ENCODE measurements around the gene PWWP2B. TPM values are rescaled to one million over a fixed set of nuclear protein-coding genes. Genes with fewer than 3 reads are reported as not detected.

PWWP2B gene
- total RNA-seq, 1 experiment from 2014 or later: 12.2 TPM

DNA sequence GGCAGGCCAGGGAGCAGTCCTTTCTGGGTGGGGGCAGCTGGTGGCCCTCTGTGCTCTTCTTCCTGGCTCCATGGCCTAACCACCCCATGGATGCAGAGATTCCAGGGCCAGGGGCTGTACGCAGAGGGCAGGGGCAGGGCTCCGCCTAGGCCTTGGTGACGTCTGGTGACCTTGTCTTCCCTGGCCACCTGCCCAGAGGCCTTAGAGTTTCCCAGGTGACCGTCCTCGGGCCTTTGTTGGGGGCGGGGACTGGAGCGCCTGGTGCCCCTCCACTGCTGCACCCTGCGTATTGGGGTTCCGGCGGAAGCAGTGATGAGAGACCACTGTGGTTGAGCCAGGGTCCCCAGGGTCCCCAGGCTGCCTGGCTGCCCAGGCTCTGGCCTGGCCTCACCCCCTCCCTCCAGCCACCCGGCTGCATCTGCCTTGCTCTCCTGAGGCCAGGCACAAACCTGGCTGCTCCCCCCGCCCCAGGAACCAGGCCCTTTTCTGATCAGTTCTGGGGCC, 10.3 kb downstream of the PWWP2B start (continued):
- TF ChIP-seq, protein P1, sequence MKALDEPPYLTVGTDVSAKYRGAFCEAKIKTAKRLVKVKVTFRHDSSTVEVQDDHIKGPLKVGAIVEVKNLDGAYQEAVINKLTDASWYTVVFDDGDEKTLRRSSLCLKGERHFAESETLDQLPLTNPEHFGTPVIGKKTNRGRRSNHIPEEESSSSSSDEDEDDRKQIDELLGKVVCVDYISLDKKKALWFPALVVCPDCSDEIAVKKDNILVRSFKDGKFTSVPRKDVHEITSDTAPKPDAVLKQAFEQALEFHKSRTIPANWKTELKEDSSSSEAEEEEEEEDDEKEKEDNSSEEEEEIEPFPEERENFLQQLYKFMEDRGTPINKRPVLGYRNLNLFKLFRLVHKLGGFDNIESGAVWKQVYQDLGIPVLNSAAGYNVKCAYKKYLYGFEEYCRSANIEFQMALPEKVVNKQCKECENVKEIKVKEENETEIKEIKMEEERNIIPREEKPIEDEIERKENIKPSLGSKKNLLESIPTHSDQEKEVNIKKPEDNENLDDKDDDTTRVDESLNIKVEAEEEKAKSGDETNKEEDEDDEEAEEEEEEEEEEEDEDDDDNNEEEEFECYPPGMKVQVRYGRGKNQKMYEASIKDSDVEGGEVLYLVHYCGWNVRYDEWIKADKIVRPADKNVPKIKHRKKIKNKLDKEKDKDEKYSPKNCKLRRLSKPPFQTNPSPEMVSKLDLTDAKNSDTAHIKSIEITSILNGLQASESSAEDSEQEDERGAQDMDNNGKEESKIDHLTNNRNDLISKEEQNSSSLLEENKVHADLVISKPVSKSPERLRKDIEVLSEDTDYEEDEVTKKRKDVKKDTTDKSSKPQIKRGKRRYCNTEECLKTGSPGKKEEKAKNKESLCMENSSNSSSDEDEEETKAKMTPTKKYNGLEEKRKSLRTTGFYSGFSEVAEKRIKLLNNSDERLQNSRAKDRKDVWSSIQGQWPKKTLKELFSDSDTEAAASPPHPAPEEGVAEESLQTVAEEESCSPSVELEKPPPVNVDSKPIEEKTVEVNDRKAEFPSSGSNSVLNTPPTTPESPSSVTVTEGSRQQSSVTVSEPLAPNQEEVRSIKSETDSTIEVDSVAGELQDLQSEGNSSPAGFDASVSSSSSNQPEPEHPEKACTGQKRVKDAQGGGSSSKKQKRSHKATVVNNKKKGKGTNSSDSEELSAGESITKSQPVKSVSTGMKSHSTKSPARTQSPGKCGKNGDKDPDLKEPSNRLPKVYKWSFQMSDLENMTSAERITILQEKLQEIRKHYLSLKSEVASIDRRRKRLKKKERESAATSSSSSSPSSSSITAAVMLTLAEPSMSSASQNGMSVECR (CRISPR knock-in tag; IDR thresholded peaks at IDR 0.05; ENCODE audit: borderline replicate concordance): no peak
- no peak for TF ChIP-seq ZNF219 (CRISPR knock-in tag; IDR thresholded peaks at IDR 0.05; ENCODE audit: borderline replicate concordance)

DNA sequence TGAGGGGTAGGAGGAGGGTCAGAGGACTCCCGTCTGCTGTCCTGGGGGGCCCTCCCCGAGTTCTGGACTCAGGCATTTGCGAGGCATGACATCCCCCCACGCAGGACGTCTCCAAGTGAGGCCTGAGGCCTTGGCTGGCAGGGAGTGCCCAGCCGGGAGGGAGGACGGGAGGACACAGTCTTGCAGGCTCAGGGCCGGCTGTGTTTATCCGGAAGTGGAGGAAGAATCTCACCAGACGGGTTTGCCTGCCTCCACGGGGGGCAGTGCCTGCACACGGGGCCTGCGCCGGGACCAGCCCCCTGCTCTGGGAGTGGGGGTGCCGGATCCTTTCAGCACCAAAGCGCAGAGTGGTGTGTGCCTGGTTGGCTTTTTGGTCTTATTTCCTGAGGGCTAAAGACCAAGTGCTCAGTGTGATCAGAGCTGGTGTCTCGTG, 10.9 kb downstream of the PWWP2B start:
- H3K4me1 Mint-ChIP-seq: peaks cover 50% of the 10 kb centered on the region
- TF ChIP-seq, protein P2, sequence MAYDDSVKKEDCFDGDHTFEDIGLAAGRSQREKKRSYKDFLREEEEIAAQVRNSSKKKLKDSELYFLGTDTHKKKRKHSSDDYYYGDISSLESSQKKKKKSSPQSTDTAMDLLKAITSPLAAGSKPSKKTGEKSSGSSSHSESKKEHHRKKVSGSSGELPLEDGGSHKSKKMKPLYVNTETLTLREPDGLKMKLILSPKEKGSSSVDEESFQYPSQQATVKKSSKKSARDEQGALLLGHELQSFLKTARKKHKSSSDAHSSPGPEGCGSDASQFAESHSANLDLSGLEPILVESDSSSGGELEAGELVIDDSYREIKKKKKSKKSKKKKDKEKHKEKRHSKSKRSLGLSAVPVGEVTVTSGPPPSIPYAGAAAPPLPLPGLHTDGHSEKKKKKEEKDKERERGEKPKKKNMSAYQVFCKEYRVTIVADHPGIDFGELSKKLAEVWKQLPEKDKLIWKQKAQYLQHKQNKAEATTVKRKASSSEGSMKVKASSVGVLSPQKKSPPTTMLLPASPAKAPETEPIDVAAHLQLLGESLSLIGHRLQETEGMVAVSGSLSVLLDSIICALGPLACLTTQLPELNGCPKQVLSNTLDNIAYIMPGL (CRISPR knock-in tag; IDR thresholded peaks at IDR 0.05): peak; percentile 77; the same call in 1 of the 2 replicates
- TF ChIP-seq FOXP1 (CRISPR knock-in tag; IDR thresholded peaks at IDR 0.05; ENCODE audit: borderline replicate concordance): 0 out of 2 replicates have a peak, but pooled peaks have one; percentile 52
- TF ChIP-seq, protein P3, sequence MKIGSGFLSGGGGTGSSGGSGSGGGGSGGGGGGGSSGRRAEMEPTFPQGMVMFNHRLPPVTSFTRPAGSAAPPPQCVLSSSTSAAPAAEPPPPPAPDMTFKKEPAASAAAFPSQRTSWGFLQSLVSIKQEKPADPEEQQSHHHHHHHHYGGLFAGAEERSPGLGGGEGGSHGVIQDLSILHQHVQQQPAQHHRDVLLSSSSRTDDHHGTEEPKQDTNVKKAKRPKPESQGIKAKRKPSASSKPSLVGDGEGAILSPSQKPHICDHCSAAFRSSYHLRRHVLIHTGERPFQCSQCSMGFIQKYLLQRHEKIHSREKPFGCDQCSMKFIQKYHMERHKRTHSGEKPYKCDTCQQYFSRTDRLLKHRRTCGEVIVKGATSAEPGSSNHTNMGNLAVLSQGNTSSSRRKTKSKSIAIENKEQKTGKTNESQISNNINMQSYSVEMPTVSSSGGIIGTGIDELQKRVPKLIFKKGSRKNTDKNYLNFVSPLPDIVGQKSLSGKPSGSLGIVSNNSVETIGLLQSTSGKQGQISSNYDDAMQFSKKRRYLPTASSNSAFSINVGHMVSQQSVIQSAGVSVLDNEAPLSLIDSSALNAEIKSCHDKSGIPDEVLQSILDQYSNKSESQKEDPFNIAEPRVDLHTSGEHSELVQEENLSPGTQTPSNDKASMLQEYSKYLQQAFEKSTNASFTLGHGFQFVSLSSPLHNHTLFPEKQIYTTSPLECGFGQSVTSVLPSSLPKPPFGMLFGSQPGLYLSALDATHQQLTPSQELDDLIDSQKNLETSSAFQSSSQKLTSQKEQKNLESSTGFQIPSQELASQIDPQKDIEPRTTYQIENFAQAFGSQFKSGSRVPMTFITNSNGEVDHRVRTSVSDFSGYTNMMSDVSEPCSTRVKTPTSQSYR (CRISPR knock-in tag; IDR thresholded peaks at IDR 0.05): peak; percentile 83; the same call in 1 of the 2 replicates
- no peak for TF ChIP-seq SMAD3 (CRISPR knock-in tag; IDR thresholded peaks at IDR 0.05; ENCODE audit: borderline replicate concordance)
- TF ChIP-seq PRRX2 (CRISPR knock-in tag; IDR thresholded peaks at IDR 0.05): 0 out of 2 replicates have a peak, but pooled peaks have one; percentile 13
- TF ChIP-seq ZNF423 (CRISPR knock-in tag; IDR thresholded peaks at IDR 0.05): peak; percentile 80
- TF ChIP-seq, protein P1 (CRISPR knock-in tag; IDR thresholded peaks at IDR 0.05; ENCODE audit: borderline replicate concordance): no peak; the same call in 1 of the 2 replicates
- peak; percentile 53; the same call in 1 of the 2 replicates for TF ChIP-seq MYBL2 (CRISPR knock-in tag; IDR thresholded peaks at IDR 0.05)
- TF ChIP-seq, protein P4, sequence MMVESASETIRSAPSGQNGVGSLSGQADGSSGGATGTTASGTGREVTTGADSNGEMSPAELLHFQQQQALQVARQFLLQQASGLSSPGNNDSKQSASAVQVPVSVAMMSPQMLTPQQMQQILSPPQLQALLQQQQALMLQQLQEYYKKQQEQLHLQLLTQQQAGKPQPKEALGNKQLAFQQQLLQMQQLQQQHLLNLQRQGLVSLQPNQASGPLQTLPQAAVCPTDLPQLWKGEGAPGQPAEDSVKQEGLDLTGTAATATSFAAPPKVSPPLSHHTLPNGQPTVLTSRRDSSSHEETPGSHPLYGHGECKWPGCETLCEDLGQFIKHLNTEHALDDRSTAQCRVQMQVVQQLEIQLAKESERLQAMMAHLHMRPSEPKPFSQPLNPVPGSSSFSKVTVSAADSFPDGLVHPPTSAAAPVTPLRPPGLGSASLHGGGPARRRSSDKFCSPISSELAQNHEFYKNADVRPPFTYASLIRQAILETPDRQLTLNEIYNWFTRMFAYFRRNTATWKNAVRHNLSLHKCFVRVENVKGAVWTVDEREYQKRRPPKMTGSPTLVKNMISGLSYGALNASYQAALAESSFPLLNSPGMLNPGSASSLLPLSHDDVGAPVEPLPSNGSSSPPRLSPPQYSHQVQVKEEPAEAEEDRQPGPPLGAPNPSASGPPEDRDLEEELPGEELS (CRISPR knock-in tag; IDR thresholded peaks at IDR 0.05): peak; percentile 86
- no peak for TF ChIP-seq ZNF317 (CRISPR knock-in tag; IDR thresholded peaks at IDR 0.05; ENCODE audit: borderline replicate concordance, low read depth)
- peak; percentile 87; the same call in 1 of the 2 replicates for TF ChIP-seq TEAD1 (CRISPR knock-in tag; IDR thresholded peaks at IDR 0.05)
- peak; percentile 98 for TF ChIP-seq FOXK1 (CRISPR knock-in tag; IDR thresholded peaks at IDR 0.05)

More for the DNA sequence above, 10.9 kb downstream of the PWWP2B start:
- peak overlapping the region; percentile 99 for H3K27ac Mint-ChIP-seq
- ChIA-PET CTCF (interaction anchor here (0.8 to 1.2 kb wide), 4 partner anchors 20 to 227 kb away, joined by 3 to 5 read pairs (median 4); no protein-coding TSS in a partner anchor), POLR2A (interaction anchor here (1.0 to 1.8 kb wide), 2 partner anchors 11 to 13 kb away, joined by 3 to 9 read pairs; no protein-coding TSS in a partner anchor)
- peaks cover 6% of the 10 kb centered on the region; the same call in 1 of the 2 replicates for H3K36me3 Mint-ChIP-seq
- ATAC-seq (peak; percentile 58), DNase-seq (ENCODE audit: low spot score) (peak; percentile 88)
- peak overlapping the region; percentile 53 for H3K4me3 Mint-ChIP-seq
- H3K27me3 Mint-ChIP-seq (ENCODE audit: low read depth): no peaks in the 10 kb centered on the region
- no peaks in the 10 kb centered on the region for H3K9me3 Mint-ChIP-seq

Data from WTC11 (cell line).